DMS153 treated with DMSO at 0.1 percent for 48 hours (cell line): Measurements from ENCODE around the gene MBOAT2.
A peak's percentile ranks its signal among the peaks of the same experiment; 100 is the strongest.
"Not testable (repeated sequence)": the region's sequence is repeated elsewhere in the genome, so short reads cannot be mapped to it uniquely, and the experiment has no call there.

Experiments
- DNase-seq: peaks from one replicate; lab custom pipeline; 2025; ENCODE audit not compliant: unreplicated experiment; lab: John Stamatoyannopoulos, UW

Gene MBOAT2, protein sequence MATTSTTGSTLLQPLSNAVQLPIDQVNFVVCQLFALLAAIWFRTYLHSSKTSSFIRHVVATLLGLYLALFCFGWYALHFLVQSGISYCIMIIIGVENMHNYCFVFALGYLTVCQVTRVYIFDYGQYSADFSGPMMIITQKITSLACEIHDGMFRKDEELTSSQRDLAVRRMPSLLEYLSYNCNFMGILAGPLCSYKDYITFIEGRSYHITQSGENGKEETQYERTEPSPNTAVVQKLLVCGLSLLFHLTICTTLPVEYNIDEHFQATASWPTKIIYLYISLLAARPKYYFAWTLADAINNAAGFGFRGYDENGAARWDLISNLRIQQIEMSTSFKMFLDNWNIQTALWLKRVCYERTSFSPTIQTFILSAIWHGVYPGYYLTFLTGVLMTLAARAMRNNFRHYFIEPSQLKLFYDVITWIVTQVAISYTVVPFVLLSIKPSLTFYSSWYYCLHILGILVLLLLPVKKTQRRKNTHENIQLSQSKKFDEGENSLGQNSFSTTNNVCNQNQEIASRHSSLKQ

DNA sequence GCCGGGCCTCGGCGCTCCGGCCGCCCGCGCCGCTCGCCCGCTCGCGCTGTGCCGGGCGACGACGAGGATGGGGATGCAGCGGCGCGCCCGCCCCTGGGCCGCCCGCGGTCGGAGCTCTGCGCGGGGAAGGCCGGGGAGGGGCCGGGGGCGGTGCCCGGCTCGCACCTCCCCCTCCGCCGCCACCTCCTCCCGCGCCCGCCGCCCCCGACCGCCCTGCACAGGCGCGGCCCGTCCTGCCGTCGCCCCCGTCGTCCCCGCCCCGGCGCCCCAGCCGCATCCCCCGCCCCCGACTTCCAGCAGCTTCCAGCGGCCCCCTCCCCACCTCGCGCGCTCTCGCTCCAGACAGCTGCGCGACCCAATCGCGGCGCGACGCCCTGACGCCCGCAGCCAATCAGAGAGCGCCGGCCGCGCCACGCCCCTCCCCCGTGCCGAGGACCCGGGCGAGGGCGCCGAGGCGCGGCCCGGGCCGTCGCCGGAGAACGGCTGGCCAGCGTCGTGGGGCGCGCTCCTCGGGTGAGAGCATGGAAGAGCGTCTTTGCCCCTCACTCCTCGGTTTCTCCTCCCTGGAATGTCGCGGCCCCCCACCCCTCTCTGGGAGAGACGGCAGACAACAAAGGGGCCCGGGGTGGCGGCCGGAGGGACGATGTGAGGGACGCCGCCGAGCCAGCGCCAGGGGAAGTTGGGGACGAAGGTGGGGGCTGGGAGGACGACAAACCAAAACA, at the start of gene MBOAT2:
TSS of gene MBOAT2 (minus strand) at position 69 of the 722 bp plus-strand sequence. CDS start 70 bp downstream, outside the sequence.
- DNase-seq, result peak; percentile 85

DNA sequence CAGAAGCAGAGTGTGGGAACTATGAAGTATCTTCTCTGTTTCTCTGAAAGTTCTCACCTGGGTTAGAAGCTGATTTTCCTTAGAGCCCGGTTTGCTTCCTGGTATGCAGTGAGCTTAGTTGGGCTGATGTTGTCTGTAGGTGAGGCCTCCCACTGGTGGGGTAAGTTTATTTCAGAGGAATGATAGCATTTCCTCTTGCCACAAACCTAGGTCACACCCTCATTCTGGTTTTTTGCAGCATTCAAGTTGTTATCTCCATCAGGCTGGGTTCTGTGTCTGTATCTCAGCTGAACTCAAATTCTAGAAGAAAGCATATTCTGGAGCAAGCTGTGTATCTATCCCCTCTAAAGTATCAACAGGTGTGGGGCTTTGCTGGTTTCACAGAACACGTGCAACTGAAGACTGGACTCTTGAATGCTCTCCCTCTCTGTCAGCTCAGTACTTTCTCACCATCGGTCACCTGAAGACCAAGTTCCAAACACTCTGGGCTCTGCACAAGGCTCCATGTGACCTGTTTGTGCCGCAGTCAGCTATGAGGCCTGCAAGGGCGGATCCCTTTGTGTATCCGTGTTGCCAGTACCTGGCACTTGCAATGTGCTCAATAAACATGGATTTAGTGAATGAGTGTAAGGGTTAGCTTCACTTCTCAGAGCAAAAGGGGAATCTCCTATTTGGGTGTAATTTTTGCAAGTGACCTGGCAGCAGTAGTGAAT, 49.5 kb upstream of the MBOAT2 start:
- DNase-seq, result no peak

DNA sequence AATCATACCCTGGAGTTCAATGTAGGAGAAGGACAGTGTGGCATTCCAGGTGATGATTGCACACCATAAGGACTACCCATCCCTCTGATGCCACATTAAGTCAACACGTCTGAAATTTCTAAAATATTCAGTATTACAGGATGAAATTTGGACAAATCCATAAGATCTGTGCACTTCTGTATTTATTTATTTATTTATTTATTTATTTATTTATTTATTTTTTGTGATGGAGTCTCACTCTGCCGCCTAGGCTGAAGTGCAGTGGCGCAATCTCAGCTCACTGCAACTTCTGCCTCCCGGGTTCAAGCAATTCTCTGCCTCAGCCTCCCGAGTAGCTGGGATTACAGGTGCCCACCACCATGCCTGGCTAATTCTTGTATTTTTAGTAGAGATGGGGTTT, 48.0 kb upstream of the MBOAT2 start:
- not testable (repeated sequence) for DNase-seq

DNA sequence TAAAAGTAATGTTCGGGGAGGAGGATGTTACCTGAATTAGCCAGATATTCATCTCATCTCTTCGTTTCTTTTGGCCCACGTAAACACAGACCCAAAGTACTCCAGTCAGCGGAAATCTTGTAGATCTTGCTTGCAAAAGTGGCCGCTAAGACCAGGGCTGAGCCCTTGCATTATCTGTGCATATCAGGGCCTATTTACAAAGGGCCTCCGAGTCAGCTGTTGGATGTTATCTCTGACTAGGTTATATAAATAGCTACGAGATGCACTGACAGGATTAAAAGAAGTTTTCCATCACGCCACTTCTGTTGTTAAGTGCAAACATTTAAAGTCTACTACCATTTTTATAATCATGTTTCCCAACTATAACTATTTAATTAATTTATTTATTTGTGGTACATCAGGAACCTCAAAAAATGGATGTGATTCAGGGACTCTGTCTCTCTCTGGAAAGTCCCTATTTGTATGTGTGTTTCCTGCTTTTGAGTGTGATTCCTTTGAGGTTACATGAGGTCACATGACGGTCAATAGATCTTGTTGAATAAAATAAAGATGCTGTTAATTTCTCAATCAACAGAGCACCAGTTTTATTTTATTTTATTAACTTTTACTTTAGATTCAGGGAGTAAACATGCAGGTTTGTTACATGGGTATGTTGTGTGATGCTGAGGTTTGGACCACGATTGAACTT, 46.8 kb upstream of the MBOAT2 start:
- DNase-seq, result no peak

DNA sequence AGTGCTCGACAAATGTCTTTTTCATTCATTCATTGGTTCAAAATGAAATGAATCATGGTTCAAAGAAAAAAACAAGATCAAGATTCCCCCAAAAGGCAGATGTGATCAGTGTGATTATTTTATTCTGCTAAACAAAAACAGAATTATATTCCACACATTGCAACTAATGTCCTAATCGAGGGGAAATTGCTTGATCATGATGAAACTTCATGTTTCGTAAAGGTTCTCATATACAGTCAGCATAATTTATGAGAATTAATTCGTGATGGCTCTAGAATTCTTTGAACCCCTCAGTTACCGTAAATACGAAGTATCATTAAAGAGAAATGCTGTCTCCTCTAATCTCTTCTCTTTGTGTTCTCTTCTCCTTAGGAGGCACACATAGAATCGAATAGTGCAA, 42.1 kb upstream of the MBOAT2 start:
- DNase-seq, result no peak

DNA sequence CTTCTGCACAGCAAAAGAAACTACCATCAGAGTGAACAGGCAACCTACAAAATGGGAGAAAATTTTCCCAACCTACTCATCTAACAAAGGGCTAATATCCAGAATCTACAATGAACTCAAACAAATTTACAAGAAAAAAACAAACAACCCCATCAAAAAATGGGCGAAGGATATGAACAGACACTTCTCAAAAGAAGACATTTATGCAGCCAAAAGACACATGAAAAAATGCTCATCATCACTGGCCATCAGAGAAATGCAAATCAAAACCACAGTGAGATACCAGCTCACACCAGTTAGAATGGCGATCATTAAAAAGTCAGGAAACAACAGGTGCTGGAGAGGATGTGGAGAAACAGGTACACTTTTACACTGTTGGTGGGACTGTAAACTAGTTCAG, 40.0 kb upstream of the MBOAT2 start:
- not testable (repeated sequence) for DNase-seq

DNA sequence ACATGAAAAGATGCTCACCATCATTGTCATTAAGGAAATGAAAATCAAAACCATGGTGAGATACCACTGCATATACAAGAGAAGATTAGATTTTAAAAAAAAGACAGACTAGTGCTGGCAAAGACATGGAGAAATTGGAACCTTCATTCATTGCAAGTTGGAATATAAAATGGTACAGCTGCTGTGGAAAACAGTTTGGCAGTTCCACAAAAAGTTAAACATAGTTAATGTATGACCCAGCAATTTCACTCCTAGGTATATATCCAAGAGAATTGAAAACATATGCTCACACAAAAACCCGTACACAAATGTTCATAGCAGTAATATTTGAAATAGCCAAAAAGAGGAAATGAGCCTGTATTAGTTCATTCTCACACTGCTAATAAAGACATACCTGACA, 33.7 kb upstream of the MBOAT2 start:
- no peak for DNase-seq

DNA sequence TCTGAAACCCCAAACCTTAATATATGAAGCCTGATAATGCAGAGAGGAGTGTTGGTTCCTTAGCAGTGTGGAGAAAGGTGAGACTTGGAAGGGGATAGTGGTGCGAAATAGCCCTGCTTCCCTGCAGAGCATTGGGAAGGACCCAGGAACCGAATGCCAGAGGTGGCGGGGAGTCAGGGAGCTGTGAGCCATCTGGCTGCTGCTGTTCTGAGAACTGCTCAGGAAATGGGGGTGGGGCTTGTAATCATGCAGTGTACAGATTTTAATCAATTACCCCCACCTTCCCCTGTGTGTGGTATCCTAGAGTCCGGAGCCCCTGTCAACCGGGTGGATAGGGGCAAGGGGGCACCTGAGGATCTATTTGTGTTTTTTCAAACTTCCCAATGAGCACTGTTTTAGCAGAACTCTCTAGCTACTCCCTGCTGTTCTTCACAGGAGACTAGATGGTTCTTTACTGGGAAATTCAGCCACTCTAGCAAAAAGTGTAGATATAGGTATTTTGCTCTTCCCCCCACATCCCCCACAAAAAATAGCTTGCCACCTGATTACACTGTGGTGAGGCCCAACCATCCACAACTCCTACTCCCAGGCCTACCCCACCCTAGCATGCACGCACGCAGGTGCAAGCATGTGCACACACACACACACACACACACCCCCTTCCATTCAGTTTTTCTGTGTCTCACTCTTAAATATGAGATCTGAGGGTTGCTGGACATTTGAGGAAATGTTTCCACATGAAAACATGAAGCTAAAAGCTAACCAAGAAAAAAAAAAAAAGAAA, 30.1 kb upstream of the MBOAT2 start:
- DNase-seq, result peak; percentile 31

DNA sequence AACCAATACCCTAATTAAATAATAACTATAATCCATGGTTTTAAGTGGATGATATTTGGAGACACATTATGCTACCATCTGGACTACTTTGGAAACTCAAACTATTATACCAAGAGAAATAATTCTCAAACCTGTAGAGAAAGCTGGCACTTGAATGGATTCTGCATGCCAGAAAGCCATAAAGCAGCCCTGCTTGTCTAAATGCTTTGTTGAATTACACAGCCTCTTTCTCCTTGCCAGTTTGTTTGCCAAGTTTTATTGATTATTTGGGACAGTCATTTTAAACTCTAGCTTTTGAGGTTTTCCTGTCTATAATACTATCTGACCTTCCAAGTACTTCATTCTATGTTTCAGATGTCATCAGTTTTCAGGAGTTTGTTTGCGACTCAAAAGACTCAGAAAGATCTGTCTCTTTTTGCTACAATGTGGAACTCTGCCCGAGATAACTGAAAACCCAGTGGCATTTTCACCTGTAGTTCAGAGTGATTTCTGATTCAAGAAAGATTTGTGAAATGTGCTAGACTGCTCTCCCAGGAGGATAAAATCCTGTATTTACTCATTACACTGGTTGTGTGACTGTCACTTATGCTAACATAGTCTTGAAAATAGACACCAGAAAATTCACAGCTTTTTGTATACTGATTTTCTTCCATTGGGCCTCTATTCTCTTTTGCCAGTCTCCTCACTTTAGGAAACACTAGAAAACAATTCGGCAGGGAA, 29.2 kb upstream of the MBOAT2 start:
- peak; percentile 29 for DNase-seq

DNA sequence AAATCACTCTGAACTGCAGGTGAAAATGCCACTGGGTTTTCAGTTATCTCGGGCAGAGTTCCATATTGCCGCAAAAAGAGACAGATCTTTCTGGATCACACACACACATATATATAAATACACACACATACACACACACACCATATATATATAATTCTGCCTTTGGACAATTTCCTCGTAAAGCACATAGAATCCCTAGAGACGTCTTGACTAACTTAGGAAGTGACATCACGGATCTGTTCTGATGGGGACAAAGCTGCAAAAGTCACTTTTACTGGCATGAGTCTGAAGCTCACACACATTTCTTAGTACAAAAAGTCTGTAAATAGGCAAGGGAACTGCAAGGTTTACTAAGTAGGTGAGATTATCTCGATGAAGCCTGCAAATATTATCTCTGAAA, 28.6 kb upstream of the MBOAT2 start:
- DNase-seq, result no peak

DNA sequence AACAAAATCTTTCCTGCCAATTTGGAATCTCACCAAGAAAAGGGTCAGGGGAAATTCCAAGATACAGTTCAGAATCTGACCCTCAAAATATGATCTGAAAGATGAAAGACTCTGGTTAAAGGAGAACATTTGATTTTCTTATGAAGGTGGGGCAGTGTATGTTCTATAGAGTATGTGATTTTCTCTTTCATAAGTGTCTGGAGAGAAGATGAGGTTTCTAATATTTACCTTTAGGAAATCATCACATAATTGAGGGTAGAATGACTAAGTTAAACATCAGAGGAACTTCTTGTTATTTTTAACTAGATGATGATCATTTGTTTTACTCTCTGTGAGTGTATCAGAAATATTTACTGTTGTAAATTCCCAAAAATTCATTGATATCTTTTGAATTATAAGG, 27.8 kb upstream of the MBOAT2 start:
- DNase-seq, result no peak

DNA sequence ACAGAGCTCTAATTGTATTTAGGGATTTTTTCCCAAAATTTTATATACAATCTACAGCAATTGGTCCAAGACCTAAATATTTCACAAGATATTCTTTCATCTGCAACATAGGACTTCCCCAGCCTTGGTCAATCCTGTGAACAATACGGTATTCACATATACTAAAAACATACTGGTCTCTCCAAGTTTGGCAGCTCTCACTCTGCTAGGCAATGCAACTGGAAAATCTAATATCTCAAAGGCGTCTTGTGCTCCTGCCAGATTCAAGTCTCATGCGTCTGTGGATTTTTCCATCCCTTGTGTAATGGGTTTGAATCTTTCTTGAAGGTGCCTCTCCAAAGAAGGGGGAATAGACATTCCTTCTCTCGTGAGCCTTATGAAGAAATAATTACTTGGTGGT, 27.4 kb upstream of the MBOAT2 start:
- DNase-seq, result no peak

DNA sequence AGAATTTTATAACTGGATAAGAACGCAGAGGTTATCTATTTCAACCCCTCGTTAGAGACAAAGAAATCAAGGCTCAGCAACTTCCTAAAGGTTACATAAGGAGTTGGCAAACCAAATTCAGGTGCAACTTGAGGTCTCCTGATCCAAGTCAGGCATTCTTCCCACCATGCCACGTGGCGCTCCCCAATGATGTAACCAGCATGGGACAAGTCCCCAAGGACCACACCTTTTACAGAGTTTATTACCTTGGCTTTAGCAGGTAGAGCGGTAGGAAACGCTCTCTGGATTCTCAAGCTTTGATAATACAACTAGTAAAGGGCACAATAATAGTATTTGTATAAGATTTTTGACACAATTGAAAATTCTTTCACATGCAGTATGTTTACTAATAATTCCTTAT, 26.7 kb upstream of the MBOAT2 start:
- peak; percentile 57 for DNase-seq

DNA sequence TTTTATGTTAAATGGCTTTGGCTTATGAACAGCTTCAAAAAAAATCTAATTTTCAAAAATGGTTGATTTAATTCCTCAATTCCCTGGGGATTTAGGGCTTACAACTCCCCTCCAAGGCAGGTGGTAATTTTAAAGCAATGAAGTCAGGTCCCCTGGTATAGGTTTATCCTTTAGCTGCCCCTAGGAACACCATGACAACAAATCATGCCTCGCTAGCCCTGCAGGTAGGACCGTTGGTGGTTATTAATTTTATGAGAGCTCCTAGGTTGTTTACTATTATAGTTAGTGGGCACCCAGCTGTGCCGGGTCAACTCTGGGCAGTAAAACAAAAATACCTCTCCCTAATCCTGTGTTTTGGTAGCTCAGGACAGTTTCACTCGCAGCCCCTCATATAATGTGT, 26.2 kb upstream of the MBOAT2 start:
- DNase-seq, result peak; percentile 57

DNA sequence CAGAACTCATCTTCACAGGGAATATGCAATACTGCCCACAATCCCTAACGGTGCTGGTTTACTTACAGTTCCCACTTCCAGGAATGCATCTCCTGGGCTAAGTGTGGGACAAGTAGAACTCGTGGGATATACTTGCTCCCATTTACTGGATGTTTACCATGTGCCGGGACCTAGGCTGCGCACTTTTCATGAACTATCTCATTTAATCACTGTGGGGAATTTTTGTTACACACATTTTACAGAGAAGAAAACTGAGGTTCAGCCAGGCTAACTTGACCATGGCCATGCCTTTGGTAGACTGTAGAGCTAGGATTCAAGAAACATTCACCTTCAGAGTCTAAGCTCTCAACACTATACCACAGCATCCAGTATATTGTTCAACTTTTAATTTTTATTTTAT, 24.4 kb upstream of the MBOAT2 start:
- DNase-seq, result no peak

DNA sequence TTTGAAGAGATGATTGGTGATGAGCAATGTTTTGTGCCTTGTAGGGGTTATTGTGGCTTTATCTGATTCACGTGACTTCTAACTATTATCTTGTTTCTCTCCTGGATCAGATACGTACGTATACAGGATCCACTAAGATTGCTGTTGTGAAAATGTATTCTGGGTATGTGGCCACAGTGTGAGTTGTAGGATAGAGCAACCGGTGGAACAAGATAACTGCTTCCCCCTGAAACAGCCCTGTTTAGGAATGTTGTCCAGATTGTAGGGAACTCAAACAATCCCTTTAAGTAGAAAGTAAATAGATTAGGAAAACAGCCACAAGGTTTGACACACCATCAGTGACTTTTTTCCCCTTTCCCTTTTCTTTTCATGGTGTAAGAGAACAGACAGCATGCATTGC, 22.3 kb upstream of the MBOAT2 start:
- DNase-seq, result no peak

DNA sequence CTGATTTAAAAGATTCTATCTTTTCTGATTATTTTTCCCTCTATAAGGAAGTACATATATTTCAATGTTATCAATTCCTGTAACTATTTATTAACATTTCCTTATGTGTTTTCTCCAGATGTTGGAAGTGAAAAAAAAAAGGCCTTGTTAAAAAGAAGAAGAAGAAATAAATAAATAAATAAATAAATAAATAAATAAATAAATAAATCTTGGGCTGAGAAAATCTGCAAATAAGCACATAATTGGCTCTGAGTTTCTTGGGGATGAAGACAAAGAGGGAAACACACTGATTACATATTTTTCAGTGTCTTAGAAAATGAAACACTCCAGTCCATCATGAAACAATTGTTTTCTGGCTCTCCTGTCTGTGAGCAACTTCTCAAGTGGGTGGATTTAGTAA, 21.1 kb upstream of the MBOAT2 start:
- no peak for DNase-seq

DNA sequence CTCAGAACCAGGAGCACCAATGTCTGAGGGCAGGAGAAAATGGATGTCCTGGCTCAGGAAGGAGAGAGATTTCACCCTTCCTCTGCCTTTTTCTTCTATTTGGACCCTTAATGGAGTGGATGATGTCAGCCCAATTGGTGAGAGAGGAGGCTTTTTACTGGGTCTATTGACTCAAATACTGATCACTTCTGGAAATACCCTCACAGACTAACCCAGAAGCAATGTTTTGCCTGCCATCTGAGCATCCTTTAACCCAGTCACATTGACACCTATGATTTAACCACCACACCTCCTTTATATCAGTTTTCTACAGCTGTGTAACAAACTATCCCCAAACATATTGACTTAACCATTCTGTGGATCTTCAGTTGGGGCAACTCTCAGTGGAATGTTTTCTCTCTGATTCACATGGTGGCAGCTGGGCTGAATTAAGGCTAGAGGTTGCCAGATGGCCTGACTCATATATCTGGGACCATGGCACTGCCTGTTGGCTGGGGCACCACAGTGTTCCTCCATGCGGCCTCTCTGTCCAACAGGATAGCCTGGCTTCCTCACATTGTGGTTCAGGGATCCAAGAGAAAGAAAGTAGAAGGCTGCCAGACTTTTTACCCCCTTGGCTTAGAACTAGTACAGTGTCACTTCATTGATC, 18.2 kb upstream of the MBOAT2 start:
- no peak for DNase-seq

DNA sequence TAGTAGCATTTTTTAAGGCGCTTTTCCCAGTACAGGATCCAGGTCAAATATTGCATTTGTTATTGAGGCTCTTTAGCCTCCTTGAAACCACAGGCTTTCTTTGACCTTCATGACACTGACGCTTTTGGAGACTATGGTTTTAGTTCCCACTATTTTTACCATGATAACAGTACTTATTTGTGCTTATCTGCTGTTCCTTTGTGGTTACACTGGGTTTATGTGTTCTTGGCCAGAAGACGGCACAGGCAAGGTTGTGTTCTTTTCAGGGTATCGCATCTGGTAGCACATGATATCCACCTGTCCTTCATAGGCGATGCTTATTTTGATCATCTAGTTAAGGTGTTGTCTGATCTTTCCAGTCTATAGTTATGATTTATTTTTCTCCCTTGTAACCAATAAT, 16.8 kb upstream of the MBOAT2 start:
- no peak for DNase-seq
